Fibroblast of lung (primary cell): ENCODE data around the gene OXGR1.

Source experiments
- CTCF ChIP-seq, 2 donors: IDR thresholded peaks in 1 of 2; conservative IDR thresholded peaks in 1 of 2; 1 replicate in 1 of 2; 2 replicates in 1 of 2; pipeline ENCODE4 v1.5.1; 2011 to 2012; ENCODE audit warnings: low read length in 2 of 2, control low read depth in 1 of 2, inconsistent platforms in 1 of 2, low read depth in 1 of 2, mild to moderate bottlenecking in 1 of 2
- EZH2 ChIP-seq: IDR thresholded peaks from 2 replicates; pipeline ENCODE4 v1.5.1; 2012; ENCODE audit warnings: low read length, control low read depth, mild to moderate bottlenecking; ENCODE audit errors: missing control alignments

- no peak for TF ChIP-seq CTCF (conservative IDR thresholded peaks at IDR 0.05 in 1 of 2, IDR thresholded peaks at IDR 0.05 in 1 of 2; ENCODE audit: low read depth in 1 of 2, low read length in 2 of 2)
- no peak for TF ChIP-seq EZH2
These were observed 27.7 kb downstream of the OXGR1 start for GRCh38 chr13:96966415-96967102.
